ENCODE measurements around the gene SRGAP1.

SRGAP1 gene

GRCh38 chr12:64080319-64081007, 236.0 kb downstream of the SRGAP1 start:
- H3K27me3 Mint-ChIP-seq (ENCODE audit: low read depth), result no peaks in the 10 kb centered on the region
- peaks cover 55% of the 10 kb centered on the region for H3K4me1 Mint-ChIP-seq
- no peaks in the 10 kb centered on the region for H3K9me3 Mint-ChIP-seq
- peaks cover 53% of the 10 kb centered on the region for H3K36me3 Mint-ChIP-seq (ENCODE audit: low read depth)
- peak overlapping the region; percentile 72 to 94 (median 85) for H3K27ac Mint-ChIP-seq
- no peak for TF ChIP-seq CTCF (IDR thresholded peaks at IDR 0.05; ENCODE audit: unreplicated experiment in 3 of 3)
- peak overlapping the region in 1 of 3 experiments; percentile 13 for H3K4me3 Mint-ChIP-seq

GRCh38 chr12:64081008-64081404, 236.5 kb downstream of the SRGAP1 start:
- Mint-ChIP-seq H3K9me3 (no peaks in the 10 kb centered on the region), H3K4me1 (peaks cover 60% of the 10 kb centered on the region), H3K27ac (peak overlapping the region; percentile 72 to 94 (median 85)), H3K4me3 (peak overlapping the region in 1 of 3 experiments; percentile 13), H3K27me3 (ENCODE audit: low read depth) (no peaks in the 10 kb centered on the region), H3K36me3 (ENCODE audit: low read depth) (peaks cover 52% of the 10 kb centered on the region)
- no peak for TF ChIP-seq CTCF (IDR thresholded peaks at IDR 0.05; ENCODE audit: unreplicated experiment in 3 of 3)

DNA sequence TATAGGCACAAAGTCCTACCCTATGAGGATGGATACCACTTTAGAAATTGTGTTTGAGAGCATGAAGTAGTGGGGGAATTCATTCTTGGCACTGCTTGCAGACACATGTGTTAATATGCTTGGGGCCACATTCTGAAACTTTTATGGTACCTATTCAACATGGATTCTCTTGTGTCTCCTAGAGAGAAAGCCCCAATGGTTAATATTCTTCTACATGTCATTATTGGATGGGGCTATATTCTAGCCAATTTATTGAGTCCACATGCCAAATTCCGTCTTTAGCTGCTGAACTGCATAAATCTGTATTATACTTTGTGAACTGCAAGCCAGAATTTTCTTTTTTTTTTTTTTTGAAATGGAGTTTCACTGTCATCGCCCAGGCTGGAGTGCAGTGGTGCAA, 237.6 kb downstream of the SRGAP1 start:
- Mint-ChIP-seq H3K27ac (peak overlapping the region; percentile 74 to 94 (median 85)), H3K4me1 (peaks cover 70% of the 10 kb centered on the region), H3K36me3 (ENCODE audit: low read depth) (peaks cover 57% of the 10 kb centered on the region), H3K27me3 (ENCODE audit: low read depth) (no peaks in the 10 kb centered on the region), H3K4me3 (no peak overlapping the region), H3K9me3 (no peaks in the 10 kb centered on the region)
- no peak for TF ChIP-seq CTCF (IDR thresholded peaks at IDR 0.05; ENCODE audit: unreplicated experiment in 3 of 3)

DNA sequence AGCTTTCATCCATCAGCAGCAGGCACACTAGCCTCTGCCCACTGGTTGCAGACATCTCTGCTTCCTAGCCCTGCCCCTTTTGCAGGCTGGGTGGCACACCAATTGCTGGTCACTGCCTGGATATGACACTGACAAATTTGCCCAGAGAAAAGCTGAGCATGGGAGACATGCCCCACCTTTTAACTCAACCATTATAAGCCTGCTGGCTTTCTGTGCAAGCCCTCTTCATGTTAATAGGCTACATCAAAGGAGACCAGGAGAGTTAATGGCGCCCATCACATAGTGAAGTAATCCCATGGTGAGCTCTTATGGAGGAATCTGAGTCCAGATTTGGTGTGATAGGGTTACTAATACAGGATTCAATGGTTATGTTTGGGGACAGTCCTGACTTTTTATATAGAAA, 238.4 kb downstream of the SRGAP1 start:
- peaks cover 70% of the 10 kb centered on the region for H3K4me1 Mint-ChIP-seq
- H3K27me3 Mint-ChIP-seq (ENCODE audit: low read depth), result no peaks in the 10 kb centered on the region
- H3K27ac Mint-ChIP-seq, result peak overlapping the region; percentile 74 to 94 (median 85)
- no peaks in the 10 kb centered on the region for H3K9me3 Mint-ChIP-seq
- no peak for TF ChIP-seq CTCF (IDR thresholded peaks at IDR 0.05; ENCODE audit: unreplicated experiment in 3 of 3)
- H3K36me3 Mint-ChIP-seq (ENCODE audit: low read depth), result peaks cover 53% of the 10 kb centered on the region
- peak overlapping the region in 1 of 3 experiments; percentile 60 for H3K4me3 Mint-ChIP-seq

DNA sequence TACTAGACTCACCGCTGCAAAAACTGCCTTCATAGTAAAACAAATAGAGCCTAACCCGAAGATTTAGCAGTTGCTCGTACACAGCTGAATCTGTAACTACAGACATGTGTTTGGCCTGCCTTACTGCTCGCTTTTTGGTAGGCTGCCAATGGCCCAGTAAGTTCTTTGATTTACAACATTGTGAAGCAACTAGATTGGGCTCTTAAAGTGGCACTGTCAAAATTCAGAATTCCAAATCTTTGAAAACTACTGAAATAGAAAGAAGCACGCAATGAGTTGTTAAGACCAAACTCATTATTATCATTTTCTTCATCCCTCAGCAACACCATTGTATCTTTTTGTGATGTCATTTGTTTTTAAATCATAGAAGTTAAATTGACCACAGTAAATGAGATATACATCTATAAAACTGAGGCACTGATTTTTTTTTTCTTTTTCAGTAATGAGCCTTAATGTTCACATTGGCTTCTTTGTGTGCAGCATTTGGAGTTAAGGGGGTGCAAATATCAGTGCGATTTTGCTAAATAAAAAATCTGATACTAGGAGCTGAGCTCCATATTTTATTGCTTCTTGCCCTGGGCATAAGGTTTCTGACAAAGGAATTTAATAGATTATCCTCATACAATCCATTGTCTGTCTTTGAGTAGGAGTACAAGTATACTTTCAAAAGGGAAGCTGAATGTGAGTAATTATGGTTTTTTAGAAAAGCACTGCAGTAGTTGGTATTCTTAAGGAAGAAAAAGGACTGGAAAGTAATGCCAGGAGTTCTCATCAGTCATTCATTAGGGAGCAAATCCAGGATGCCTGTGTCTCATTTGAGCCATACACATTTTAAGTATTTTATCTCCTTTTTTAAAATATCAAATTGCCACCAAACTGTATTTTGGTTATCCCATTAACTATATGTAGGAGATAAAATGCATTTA, 239.0 kb downstream of the SRGAP1 start:
- Mint-ChIP-seq H3K4me1 (peaks cover 71% of the 10 kb centered on the region), H3K36me3 (ENCODE audit: low read depth) (peaks cover 47% of the 10 kb centered on the region), H3K4me3 (peak overlapping the region in 1 of 3 experiments; percentile 60), H3K27ac (peak overlapping the region; percentile 74 to 94 (median 85)), H3K27me3 (ENCODE audit: low read depth) (no peaks in the 10 kb centered on the region), H3K9me3 (no peaks in the 10 kb centered on the region)
- no peak for TF ChIP-seq CTCF (IDR thresholded peaks at IDR 0.05; ENCODE audit: unreplicated experiment in 3 of 3)

Measured in nephron (organoid).